ENCODE measurements around the gene SPEG. TPM values are rescaled to one million over a fixed set of nuclear protein-coding genes. Genes with fewer than 3 reads are reported as not detected.

Gene SPEG
- polyA plus RNA-seq, 1 donor (not counting 4 experiments of a cell fraction or from before 2014, with no cell fraction given): 18.8 TPM

GRCh38 chr2:219537657-219538488 lies 103.2 kb downstream of the SPEG start:
- no peaks in the 10 kb centered on the region for H3K9me1 ChIP-seq (ENCODE audit: control insufficient read depth, extremely low read depth, insufficient read depth, low read length)
- peaks cover 20% of the 10 kb centered on the region for H3K4me1 ChIP-seq (ENCODE audit: control insufficient read depth, extremely low read depth, insufficient read depth, low read length)
- no peak overlapping the region for H2AFZ ChIP-seq (ENCODE audit: control insufficient read depth, low read length)
- no peak overlapping the region for H3K4me3 ChIP-seq (ENCODE audit: control insufficient read depth in 2 of 3, extremely low read depth in 1 of 3, insufficient read depth in 2 of 3, low read depth in 1 of 3, low read length in 3 of 3)
- H3K4me2 ChIP-seq (ENCODE audit: control insufficient read depth, extremely low read depth, insufficient read depth, low read depth, low read length): peak overlapping the region; percentile 25
- H3K27me3 ChIP-seq (ENCODE audit: control insufficient read depth, extremely low read depth, insufficient read depth, low read length): no peaks in the 10 kb centered on the region
- peaks cover 10% of the 10 kb centered on the region for H4K20me1 ChIP-seq (ENCODE audit: control insufficient read depth, extremely low read depth, insufficient read depth, low read length)
- dilution Hi-C loops (cut with MboI; ENCODE audit: extremely low pct_ligation_motif_present, low sequenced_read_pairs): no loop called here
- no peak for DNase-seq (ENCODE audit: low read depth, low spot score)
- FAIRE-seq: no peak
- peaks cover 33% of the 10 kb centered on the region for H3K79me2 ChIP-seq (ENCODE audit: control insufficient read depth, insufficient read depth, low read length)
- peaks cover 20 to 23% of the 10 kb centered on the region in 2 experiments for H3K36me3 ChIP-seq (ENCODE audit: control insufficient read depth in 2 of 2, extremely low read depth in 1 of 2, insufficient read depth in 2 of 2, low read length in 2 of 2)
- TF ChIP-seq CTCF (optimal IDR thresholded peaks at IDR 0.05 in 1 of 3, IDR thresholded peaks at IDR 0.05 in 1 of 3, conservative IDR thresholded peaks at IDR 0.05 in 1 of 3; ENCODE audit: extremely low read depth in 1 of 3, insufficient read depth in 2 of 3, low read length in 3 of 3) (peak in 1 of 3 experiments; percentile 17), EZH2 (IDR thresholded peaks at IDR 0.05; ENCODE audit: low read length) (no peak)
- no peaks in the 10 kb centered on the region for H3K9me3 ChIP-seq (ENCODE audit: control insufficient read depth, low read depth, low read length)
- no peak overlapping the region for H3K9ac ChIP-seq (ENCODE audit: control insufficient read depth, extremely low read depth, insufficient read depth, low read length)
- no peak overlapping the region for H3K27ac ChIP-seq (ENCODE audit: control insufficient read depth, insufficient read depth, low read length)

- H4K20me1 ChIP-seq (ENCODE audit: control insufficient read depth, extremely low read depth, insufficient read depth, low read length): peaks cover 10% of the 10 kb centered on the region
- H3K4me3 ChIP-seq (ENCODE audit: control insufficient read depth in 2 of 3, extremely low read depth in 1 of 3, insufficient read depth in 2 of 3, low read depth in 1 of 3, low read length in 3 of 3): no peak overlapping the region
- H2AFZ ChIP-seq (ENCODE audit: control insufficient read depth, low read length): no peak overlapping the region
- H3K79me2 ChIP-seq (ENCODE audit: control insufficient read depth, insufficient read depth, low read length): peaks cover 33% of the 10 kb centered on the region
- H3K9ac ChIP-seq (ENCODE audit: control insufficient read depth, extremely low read depth, insufficient read depth, low read length): no peak overlapping the region
- no peaks in the 10 kb centered on the region for H3K9me1 ChIP-seq (ENCODE audit: control insufficient read depth, extremely low read depth, insufficient read depth, low read length)
- no peaks in the 10 kb centered on the region for H3K9me3 ChIP-seq (ENCODE audit: control insufficient read depth, low read depth, low read length)
- H3K36me3 ChIP-seq (ENCODE audit: control insufficient read depth in 2 of 2, extremely low read depth in 1 of 2, insufficient read depth in 2 of 2, low read length in 2 of 2): peaks cover 20 to 23% of the 10 kb centered on the region in 2 experiments
- H3K27ac ChIP-seq (ENCODE audit: control insufficient read depth, insufficient read depth, low read length): no peak overlapping the region
- FAIRE-seq: no peak
- no peak overlapping the region for H3K4me2 ChIP-seq (ENCODE audit: control insufficient read depth, extremely low read depth, insufficient read depth, low read depth, low read length)
- H3K4me1 ChIP-seq (ENCODE audit: control insufficient read depth, extremely low read depth, insufficient read depth, low read length): peaks cover 20% of the 10 kb centered on the region
- TF ChIP-seq EZH2 (IDR thresholded peaks at IDR 0.05; ENCODE audit: low read length) (no peak), CTCF (optimal IDR thresholded peaks at IDR 0.05 in 1 of 3, IDR thresholded peaks at IDR 0.05 in 1 of 3, conservative IDR thresholded peaks at IDR 0.05 in 1 of 3; ENCODE audit: extremely low read depth in 1 of 3, insufficient read depth in 2 of 3, low read length in 3 of 3) (no peak)
- dilution Hi-C loops (cut with MboI; ENCODE audit: extremely low pct_ligation_motif_present, low sequenced_read_pairs): no loop called here
- no peaks in the 10 kb centered on the region for H3K27me3 ChIP-seq (ENCODE audit: control insufficient read depth, extremely low read depth, insufficient read depth, low read length)
- no peak for DNase-seq (ENCODE audit: low read depth, low spot score)
These were observed 103.9 kb downstream of the SPEG start for GRCh38 chr2:219538504-219538951.
